Measurements from ENCODE around the gene SMAP2. TPM values are rescaled to one million over a fixed set of nuclear protein-coding genes. Genes with fewer than 3 reads are reported as not detected.

SMAP2 gene
- total and polyA plus RNA-seq, 2 donors (not counting 3 experiments of a cell fraction or from before 2014, with no cell fraction given) = 8.0 to 11.1 TPM

GRCh38 chr1:40385437-40386358 is 12.2 kb downstream of the SMAP2 start:
- Histone ChIP-seq H3K4me3 (replicated peaks in 1 of 3; ENCODE audit: insufficient read depth in 1 of 3, low read depth in 1 of 3, low read length in 3 of 3) (no peak overlapping the region), H3K79me2 (ENCODE audit: control insufficient read depth, insufficient read depth, low read length) (no peaks in the 10 kb centered on the region)
- no TSS peak for BruUV-seq (replicated peaks)

More at GRCh38 chr1:40385437-40386358, 12.2 kb downstream of the SMAP2 start:
- Histone ChIP-seq H3K27ac (ENCODE audit: insufficient read depth, low read depth, low read length) (no peak overlapping the region), H3K4me1 (ENCODE audit: control insufficient read depth, extremely low read depth, insufficient read depth, low read length) (peaks cover 8% of the 10 kb centered on the region), H3K27me3 (ENCODE audit: control insufficient read depth in 2 of 2, insufficient read depth in 2 of 2, low read length in 2 of 2) (no peaks in the 10 kb centered on the region), H2AFZ (ENCODE audit: low read depth, low read length) (peak overlapping the region; percentile 26), H3K4me2 (ENCODE audit: insufficient read depth, low read length) (no peak overlapping the region), H3K9ac (replicated peaks; ENCODE audit: extremely low read depth, insufficient read depth, low read length) (no peak overlapping the region), H3K9me3 (replicated peaks; ENCODE audit: control insufficient read depth, insufficient read depth, low read length) (no peaks in the 10 kb centered on the region), H3K36me3 (ENCODE audit: control insufficient read depth in 2 of 2, extremely low read depth in 1 of 2, insufficient read depth in 2 of 2, low read length in 2 of 2) (no peaks in the 10 kb centered on the region), H3K9me1 (replicated peaks; ENCODE audit: control insufficient read depth, extremely low read depth, insufficient read depth, low read length) (no peaks in the 10 kb centered on the region), H4K20me1 (replicated peaks; ENCODE audit: control insufficient read depth, extremely low read depth, insufficient read depth, low read length) (no peaks in the 10 kb centered on the region)
- POLR2A ChIA-PET = no interaction called here
- TF ChIP-seq EZH2 (IDR thresholded peaks at IDR 0.05; ENCODE audit: borderline replicate concordance, low read depth, low read length, severe bottlenecking) (no peak), JUN (IDR thresholded peaks at IDR 0.05; ENCODE audit: borderline replicate concordance, insufficient read depth, insufficient read length, low read depth) (no peak), FOS (IDR thresholded peaks at IDR 0.05; ENCODE audit: borderline replicate concordance, insufficient read depth, low read length) (no peak), POLR2AphosphoS5 (IDR thresholded peaks at IDR 0.05; ENCODE audit: insufficient read depth, low read depth, low read length) (no peak), MAX (IDR thresholded peaks at IDR 0.05; ENCODE audit: insufficient read depth, insufficient read length) (no peak), GATA2 (IDR thresholded peaks at IDR 0.05; ENCODE audit: insufficient read depth, insufficient read length, low read depth, low read length) (no peak), POLR2A (IDR thresholded peaks at IDR 0.05; ENCODE audit: low read depth, low read length) (no peak), MYC (IDR thresholded peaks at IDR 0.05; ENCODE audit: low read depth, low read length) (no peak), CTCF (IDR thresholded peaks at IDR 0.05; ENCODE audit: extremely low read depth in 1 of 2, insufficient read depth in 1 of 2, low read depth in 1 of 2, low read length in 2 of 2) (no peak)
- no peak for FAIRE-seq
- intact Hi-C loops (cut with micrococcal nuclease) (no loop called here), dilution Hi-C loops (cut with MboI; ENCODE audit: extremely low pct_ligation_motif_present, low sequenced_read_pairs) (no loop called here)
- peak; percentile 11 for DNase-seq (ENCODE audit: low read depth, low spot score)
- CTCF ChIA-PET = interaction anchor here (0.9 to 6.6 kb wide), 6 partner anchors 12 to 242 kb away, joined by 4 to 37 read pairs (median 11); no protein-coding TSS in a partner anchor
